ENCODE data around the gene NES. TPM values are rescaled to one million over a fixed set of nuclear protein-coding genes. Genes with fewer than 3 reads are reported as not detected.

The NES gene
- total RNA-seq, 1 donor from 2014 or later = 56.8 TPM

GRCh38 chr1:156703336-156703735 is 26.1 kb upstream of the NES start:
- no peak for TF ChIP-seq CTCF (IDR thresholded peaks at IDR 0.05; ENCODE audit: unreplicated experiment)
- peak overlapping the region; percentile 79 for H3K27ac Mint-ChIP-seq
- H3K4me3 Mint-ChIP-seq = peak overlapping the region; percentile 84
- peaks cover 12% of the 10 kb centered on the region for H3K36me3 Mint-ChIP-seq
- H3K4me1 Mint-ChIP-seq = peaks cover 72% of the 10 kb centered on the region
- H3K27me3 Mint-ChIP-seq (ENCODE audit: low read depth) = no peaks in the 10 kb centered on the region
- H3K9me3 Mint-ChIP-seq = no peaks in the 10 kb centered on the region
- DNase-seq (ENCODE audit: low spot score in 2 of 2, unreplicated experiment in 2 of 2) = no peak

GRCh38 chr1:156700736-156701531 is 23.7 kb upstream of the NES start:
- H3K9me3 Mint-ChIP-seq = no peaks in the 10 kb centered on the region
- no peak for TF ChIP-seq CTCF (IDR thresholded peaks at IDR 0.05; ENCODE audit: unreplicated experiment)
- H3K36me3 Mint-ChIP-seq = peaks cover 27% of the 10 kb centered on the region
- no peak for DNase-seq (ENCODE audit: low spot score in 2 of 2, unreplicated experiment in 2 of 2)
- H3K4me1 Mint-ChIP-seq = peaks cover 59% of the 10 kb centered on the region
- peak overlapping the region; percentile 84 for H3K4me3 Mint-ChIP-seq
- peak overlapping the region; percentile 62 for H3K27ac Mint-ChIP-seq
- no peaks in the 10 kb centered on the region for H3K27me3 Mint-ChIP-seq (ENCODE audit: low read depth)

GRCh38 chr1:156698995-156699394 is 21.8 kb upstream of the NES start:
- DNase-seq (ENCODE audit: low spot score in 2 of 2, unreplicated experiment in 2 of 2) = no peak

GRCh38 chr1:156697481-156697880 is 20.3 kb upstream of the NES start:
- Mint-ChIP-seq H3K36me3 (peaks cover 30% of the 10 kb centered on the region), H3K4me3 (no peak overlapping the region), H3K27ac (peak overlapping the region; percentile 89), H3K4me1 (peaks cover 55% of the 10 kb centered on the region), H3K27me3 (ENCODE audit: low read depth) (no peaks in the 10 kb centered on the region), H3K9me3 (no peaks in the 10 kb centered on the region)
- no peak for DNase-seq (ENCODE audit: low spot score in 2 of 2, unreplicated experiment in 2 of 2)
- TF ChIP-seq CTCF (IDR thresholded peaks at IDR 0.05; ENCODE audit: unreplicated experiment) = no peak

More at GRCh38 chr1:156698995-156699394, 21.8 kb upstream of the NES start:
- Mint-ChIP-seq H3K9me3 (no peaks in the 10 kb centered on the region), H3K36me3 (peaks cover 32% of the 10 kb centered on the region), H3K27me3 (ENCODE audit: low read depth) (no peaks in the 10 kb centered on the region), H3K4me3 (no peak overlapping the region), H3K4me1 (peaks cover 55% of the 10 kb centered on the region), H3K27ac (peak overlapping the region; percentile 80)
- no peak for TF ChIP-seq CTCF (IDR thresholded peaks at IDR 0.05; ENCODE audit: unreplicated experiment)

GRCh38 chr1:156696755-156697154 is 19.5 kb upstream of the NES start:
- no peak for DNase-seq (ENCODE audit: low spot score in 2 of 2, unreplicated experiment in 2 of 2)
- Mint-ChIP-seq H3K27ac (peak overlapping the region; percentile 89), H3K27me3 (ENCODE audit: low read depth) (no peaks in the 10 kb centered on the region), H3K9me3 (no peaks in the 10 kb centered on the region), H3K4me3 (no peak overlapping the region), H3K4me1 (peaks cover 58% of the 10 kb centered on the region), H3K36me3 (peaks cover 30% of the 10 kb centered on the region)
- no peak for TF ChIP-seq CTCF (IDR thresholded peaks at IDR 0.05; ENCODE audit: unreplicated experiment)

All from mesothelial cell of epicardium (in vitro differentiated cells).